Stomach (tissue), 9 donors: Measurements from ENCODE around the gene AGAP5. TPM values are rescaled to one million over a fixed set of nuclear protein-coding genes. Genes with fewer than 3 reads are reported as not detected.

Source experiments
- DNase-seq, 2 donors: peaks; one replicate each; pipeline versions ENCODE4 v3.0.0 to v3.0.0-alpha.2; 2013 to 2019
- H3K27ac ChIP-seq, 5 donors: fragments of 200-600 bp in 4 of 5; sonication (generic) in 4 of 5; one replicate each; pipeline ENCODE4 v1.5.1; 2013 to 2019; ENCODE audit warnings: mild to moderate bottlenecking in 1 of 5, moderate library complexity in 1 of 5
- H3K27me3 ChIP-seq, 3 donors: fragments of 200-600 bp; sonication (generic); one replicate each; pipeline ENCODE4 v1.5.1; 2017 to 2019; ENCODE audit warnings: mixed run types in 1 of 3
- H3K36me3 ChIP-seq, 4 donors: fragments of 200-600 bp; sonication (generic); 1 replicate in 3 of 4; 2 replicates in 1 of 4; pipeline ENCODE4 v1.5.1; 2016 to 2019
- H3K4me1 ChIP-seq, 4 donors: fragments of 200-600 bp; sonication (generic); one replicate each; pipeline ENCODE4 v1.5.1; 2016 to 2019
- H3K4me3 ChIP-seq, 4 donors: fragments of 200-600 bp; sonication (generic) in 3 of 4; one replicate each; pipeline ENCODE4 v1.5.1; 2016 to 2019; ENCODE audit warnings: mild to moderate bottlenecking in 1 of 4
- H3K9me3 ChIP-seq, 4 donors: fragments of 200-600 bp; sonication (generic); one replicate each; pipeline ENCODE4 v1.5.1; 2016 to 2019
- EP300 ChIP-seq: sonication (generic); formaldehyde crosslinking; IDR thresholded peaks from one replicate; pipeline ENCODE4 v1.6.1; 2017; ENCODE audit warnings: antibody characterized with exemption
- POLR2A ChIP-seq, 4 donors: fragments of 450-650 bp; IDR thresholded peaks; one replicate each; pipeline ENCODE4 v1.6.1; 2016; ENCODE audit warnings: antibody characterized with exemption in 4 of 4, control low read depth in 2 of 4, mild to moderate bottlenecking in 1 of 4, moderate library complexity in 1 of 4
- POLR2AphosphoS5 ChIP-seq, 3 donors: sonication (generic); formaldehyde crosslinking; IDR thresholded peaks; one replicate each; pipeline ENCODE4 v1.6.1; 2016; ENCODE audit warnings: antibody characterized with exemption in 3 of 3
- WGBS, 5 donors: extraction: QIAGEN DNeasy Blood & Tissue Kit in 3 of 5; methylation state at CpG; one replicate each; pipeline versions ENCODE4 v1.1.5 to v1.1.7; 2013 to 2018; 5-methylcytosine and 5-hydroxymethylcytosine counted together
- intact Hi-C: fragments of 100-400 bp; cut with DNase I; formaldehyde crosslinking; loops from one replicate; pipeline ENCODE4 v1.15.1; 2023; ENCODE audit warnings: low total_unique reads
- polyA plus RNA-seq, 3 donors: library from polyadenylated mRNA; stranded (reverse); fragments of 200-250 nt; gene quantifications; one replicate each; pipeline ENCODE4 v1.2.3, GENCODE V29; 2013
- total RNA-seq, 5 donors: library from RNA; depleted of rRNA; stranded (reverse); fragments of >200 nt; gene quantifications; one replicate each; pipeline versions ENCODE4 v1.1.0 to v1.2.3, GENCODE V29; 2014 to 2016
- TF ChIP-seq, protein P1 (sequence below), 7 experiments: fragments of 450-650 bp in 4 of 7; fragments of 200-600 bp in 3 of 7; sonication (generic) in 3 of 7; IDR thresholded peaks; one replicate each; pipeline ENCODE4 v1.5.1; 2016 to 2019; ENCODE audit warnings: antibody characterized with exemption in 7 of 7, control low read depth in 2 of 7, mild to moderate bottlenecking in 1 of 7
- donor health status: healthy with polysubstance abuse.
- donor health status: Bipolar disorder and iron deficiency.
- donor health status: healthy.

The AGAP5 gene
- total and polyA plus RNA-seq, 8 donors = 1.8 to 20.1 (median 5.8) TPM

DNA sequence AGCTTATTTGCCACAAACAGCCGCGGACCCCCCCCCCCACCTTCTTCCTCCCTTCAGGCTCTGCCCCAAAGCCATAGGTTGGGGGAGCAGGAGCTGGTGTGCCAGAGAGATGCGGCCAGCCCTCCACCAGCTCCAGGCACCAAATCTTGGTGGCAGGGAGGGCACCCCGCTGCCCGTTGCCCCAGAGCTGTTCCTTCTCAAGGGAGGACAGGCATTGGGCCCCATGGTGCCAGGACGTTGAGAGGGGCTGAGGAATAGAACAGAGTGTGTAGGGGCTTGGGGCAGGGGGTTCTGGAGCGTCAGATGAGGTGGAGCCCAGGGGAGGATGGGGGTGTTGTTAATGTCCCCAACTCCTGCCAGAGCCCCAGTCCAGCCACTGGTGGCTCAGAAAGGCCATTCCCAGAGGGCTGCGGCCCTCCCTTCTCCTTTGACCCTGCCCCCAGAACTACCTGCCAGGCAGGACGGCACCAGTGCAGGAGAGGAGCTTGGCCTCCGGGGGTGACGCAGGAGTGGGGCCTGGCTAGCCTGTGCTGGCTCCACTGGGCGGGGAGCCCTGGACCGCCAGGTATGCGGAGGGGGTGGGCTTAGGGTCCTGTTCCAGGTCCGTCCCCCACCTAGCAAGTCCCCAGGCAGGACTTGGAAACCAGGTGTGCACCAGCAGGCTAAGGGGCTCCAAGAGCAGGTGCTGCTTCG, 36.3 kb upstream of the AGAP5 start:
- 84 to 91% (median 86%) methylated on average over 10 to 16 of the region's 16 CpGs for WGBS, 5 donors

DNA sequence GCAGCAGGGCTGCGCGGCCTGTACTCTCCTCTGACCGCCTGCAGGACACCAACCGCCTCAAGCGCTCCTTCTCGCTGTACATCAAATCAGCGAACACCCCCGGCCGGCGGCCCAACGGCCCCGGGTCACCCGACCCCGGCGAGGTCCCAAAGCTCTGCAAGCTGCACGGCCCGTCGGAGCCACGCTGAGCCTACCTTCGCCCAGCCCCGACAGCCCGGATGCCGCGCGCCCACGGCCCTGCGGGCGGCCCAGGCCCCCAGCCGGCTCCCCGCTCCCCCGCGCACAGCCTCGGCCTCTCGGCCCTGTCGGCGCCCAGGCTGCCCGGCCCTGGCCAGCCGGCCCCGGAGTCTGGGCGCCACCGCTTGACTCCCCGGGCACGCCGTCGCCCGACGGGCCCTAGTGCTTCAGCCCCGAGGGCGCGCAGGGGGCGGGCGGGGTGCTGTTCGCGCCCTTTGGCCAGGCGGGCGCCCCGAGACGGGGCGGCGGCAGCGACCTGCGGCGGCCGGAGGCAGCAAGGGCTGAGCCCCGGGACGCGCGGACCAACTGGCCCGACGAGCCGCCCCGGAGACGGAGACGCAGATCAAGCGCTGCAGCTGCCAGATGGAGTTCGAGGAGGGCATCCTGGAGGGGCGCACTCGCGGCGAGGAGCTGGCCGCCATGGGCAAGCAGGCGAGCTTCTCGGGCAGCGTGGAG, 35.2 kb upstream of the AGAP5 start:
- peaks cover 10 to 58% (median 54%) of the 10 kb centered on the region in 4 donors for H3K36me3 ChIP-seq
- TF ChIP-seq POLR2A (IDR thresholded peaks at IDR 0.05) (no peak), EP300 (no peak), POLR2AphosphoS5 (IDR thresholded peaks at IDR 0.05) (no peak)
- TF ChIP-seq, protein P1, sequence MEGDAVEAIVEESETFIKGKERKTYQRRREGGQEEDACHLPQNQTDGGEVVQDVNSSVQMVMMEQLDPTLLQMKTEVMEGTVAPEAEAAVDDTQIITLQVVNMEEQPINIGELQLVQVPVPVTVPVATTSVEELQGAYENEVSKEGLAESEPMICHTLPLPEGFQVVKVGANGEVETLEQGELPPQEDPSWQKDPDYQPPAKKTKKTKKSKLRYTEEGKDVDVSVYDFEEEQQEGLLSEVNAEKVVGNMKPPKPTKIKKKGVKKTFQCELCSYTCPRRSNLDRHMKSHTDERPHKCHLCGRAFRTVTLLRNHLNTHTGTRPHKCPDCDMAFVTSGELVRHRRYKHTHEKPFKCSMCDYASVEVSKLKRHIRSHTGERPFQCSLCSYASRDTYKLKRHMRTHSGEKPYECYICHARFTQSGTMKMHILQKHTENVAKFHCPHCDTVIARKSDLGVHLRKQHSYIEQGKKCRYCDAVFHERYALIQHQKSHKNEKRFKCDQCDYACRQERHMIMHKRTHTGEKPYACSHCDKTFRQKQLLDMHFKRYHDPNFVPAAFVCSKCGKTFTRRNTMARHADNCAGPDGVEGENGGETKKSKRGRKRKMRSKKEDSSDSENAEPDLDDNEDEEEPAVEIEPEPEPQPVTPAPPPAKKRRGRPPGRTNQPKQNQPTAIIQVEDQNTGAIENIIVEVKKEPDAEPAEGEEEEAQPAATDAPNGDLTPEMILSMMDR (IDR thresholded peaks at IDR 0.05) = no peak
- H3K4me1 ChIP-seq = peaks cover 14 to 62% (median 44%) of the 10 kb centered on the region in 4 donors
- H3K4me3 ChIP-seq = peak overlapping the region in 1 of 4 donors; percentile 7
- 77 to 89% (median 83%) methylated on average over 45 to 84 of the region's 84 CpGs for WGBS, 5 donors
- intact Hi-C loops = no loop called here
- DNase-seq = no peak
- H3K27me3 ChIP-seq = no peaks in the 10 kb centered on the region
- no peak overlapping the region for H3K27ac ChIP-seq
- H3K9me3 ChIP-seq = no peaks in the 10 kb centered on the region

More for the DNA sequence above, 36.3 kb upstream of the AGAP5 start:
- Histone ChIP-seq H3K4me1 (peaks cover 10 to 52% (median 37%) of the 10 kb centered on the region in 4 donors), H3K4me3 (no peak overlapping the region), H3K36me3 (peaks cover 9 to 61% (median 53%) of the 10 kb centered on the region in 4 donors), H3K9me3 (no peaks in the 10 kb centered on the region), H3K27ac (no peak overlapping the region), H3K27me3 (no peaks in the 10 kb centered on the region)
- TF ChIP-seq, protein P1 (IDR thresholded peaks at IDR 0.05) = no peak
- TF ChIP-seq EP300 (no peak), POLR2AphosphoS5 (IDR thresholded peaks at IDR 0.05) (no peak), POLR2A (IDR thresholded peaks at IDR 0.05) (no peak)
- intact Hi-C loops = no loop called here
- DNase-seq = no peak

GRCh38 chr10:73732426-73732825, 34.5 kb upstream of the AGAP5 start:
- WGBS, 5 donors = 93 to 97% (median 95%) methylated on average over 13 to 20 of the region's 20 CpGs
- no peak for DNase-seq
- TF ChIP-seq, protein P1 (IDR thresholded peaks at IDR 0.05) = no peak
- TF ChIP-seq POLR2AphosphoS5 (IDR thresholded peaks at IDR 0.05) (no peak), EP300 (no peak), POLR2A (IDR thresholded peaks at IDR 0.05) (no peak)
- no peaks in the 10 kb centered on the region for H3K9me3 ChIP-seq
- H3K27ac ChIP-seq = no peak overlapping the region
- intact Hi-C loops = no loop called here
- H3K36me3 ChIP-seq = peaks cover 16 to 58% (median 54%) of the 10 kb centered on the region in 4 donors
- no peak overlapping the region for H3K4me3 ChIP-seq
- peaks cover 14 to 62% (median 44%) of the 10 kb centered on the region in 4 donors for H3K4me1 ChIP-seq
- no peaks in the 10 kb centered on the region for H3K27me3 ChIP-seq

DNA sequence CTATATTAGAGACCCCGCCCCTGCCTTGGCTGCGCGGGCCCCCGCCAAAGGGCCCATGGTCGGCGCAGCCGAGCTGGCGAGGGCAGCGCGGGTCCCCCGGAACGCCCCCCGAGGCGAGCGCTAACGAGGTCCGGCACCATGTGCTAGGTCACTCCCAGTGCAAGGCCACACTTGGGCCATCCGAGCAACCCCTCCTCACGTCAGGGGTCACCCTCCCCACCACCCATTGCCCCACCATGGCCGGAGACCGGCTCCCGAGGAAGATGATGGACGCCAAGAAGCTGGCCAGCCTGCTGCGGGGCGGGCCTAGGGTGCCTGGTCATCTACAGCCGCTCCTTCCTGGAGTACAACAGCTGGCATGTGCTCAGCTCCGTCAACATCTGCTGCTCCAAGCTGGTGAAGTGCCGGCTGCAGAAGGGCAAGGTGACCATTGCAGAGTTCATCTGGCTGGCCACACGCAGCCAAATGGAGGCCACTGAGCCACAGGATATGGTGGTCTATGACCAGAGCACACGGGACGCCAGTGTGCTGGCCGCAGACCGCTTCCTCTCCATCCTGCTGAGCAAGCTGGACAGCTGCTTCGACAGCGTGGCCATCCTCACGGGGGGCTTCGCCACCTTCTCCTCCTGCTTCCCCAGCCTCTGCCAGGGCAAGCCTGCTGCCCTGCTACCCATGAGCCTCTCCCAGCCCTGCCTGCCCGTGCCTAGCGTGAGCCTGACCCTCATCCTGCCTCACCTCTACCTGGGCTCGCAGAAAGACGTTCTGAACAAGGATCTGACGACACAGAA, 33.9 kb upstream of the AGAP5 start:
- H3K36me3 ChIP-seq = peaks cover 17 to 61% (median 57%) of the 10 kb centered on the region in 4 donors
- H3K4me3 ChIP-seq = peak overlapping the region in 3 of 4 donors; percentile 66 to 81 (median 80)
- WGBS, 5 donors = 81 to 89% (median 85%) methylated on average over 31 to 42 of the region's 42 CpGs
- no peaks in the 10 kb centered on the region for H3K27me3 ChIP-seq
- intact Hi-C loops = no loop called here
- H3K9me3 ChIP-seq = no peaks in the 10 kb centered on the region
- peak overlapping the region in 3 of 5 donors; percentile 7 to 97 (median 93) for H3K27ac ChIP-seq
- DNase-seq = no peak
- TF ChIP-seq, protein P1 (IDR thresholded peaks at IDR 0.05) = no peak
- no peak for TF ChIP-seq POLR2A (IDR thresholded peaks at IDR 0.05)
- TF ChIP-seq POLR2AphosphoS5 (IDR thresholded peaks at IDR 0.05) = no peak
- no peak for TF ChIP-seq EP300
- peaks cover 14 to 62% (median 44%) of the 10 kb centered on the region in 4 donors for H3K4me1 ChIP-seq
